Colonic mucosa (tissue), 4 donors: ENCODE measurements around the gene TBC1D9. TPM values are rescaled to one million over a fixed set of nuclear protein-coding genes. Genes with fewer than 3 reads are reported as not detected.

Experiments used
- DNase-seq: peaks from one replicate; pipeline ENCODE4 v3.0.0-alpha.2; 2020
- H3K27ac ChIP-seq: fragments of 200-600 bp; one replicate; pipeline ENCODE4 v1.8.0; 2021
- H3K27me3 ChIP-seq: fragments of 200-600 bp; one replicate; pipeline ENCODE4 v1.8.0; 2021
- H3K36me3 ChIP-seq: fragments of 200-600 bp; one replicate; pipeline ENCODE4 v1.8.0; 2021
- H3K4me1 ChIP-seq: fragments of 200-600 bp; one replicate; pipeline ENCODE4 v1.8.0; 2021; ENCODE audit warnings: mild to moderate bottlenecking
- H3K4me3 ChIP-seq: fragments of 200-600 bp; one replicate; pipeline ENCODE4 v1.8.0; 2021
- H3K9ac ChIP-seq, 2 donors: one replicate each; pipeline ENCODE4 v1.7.0; 2013; ENCODE audit warnings: control low read depth in 2 of 2, low read depth in 2 of 2, low read length in 2 of 2
- H3K9me3 ChIP-seq: fragments of 200-600 bp; one replicate; pipeline ENCODE4 v1.8.0; 2021
- intact Hi-C: fragments of 100-400 bp; cut with DNase I; formaldehyde crosslinking; loops from one replicate; pipeline ENCODE4 v1.14.1; 2022
- total RNA-seq, 2 donors: library from RNA; stranded (reverse); fragmentation: NEBNext Ultra II Directional in 1 of 2; extraction: Animal tissue kit (Norgen Biotek cat#: 25700) in 1 of 2; gene quantifications; one replicate each; pipeline ENCODE4 v1.2.1, GENCODE V29; 2021
- TF ChIP-seq, protein P1 (sequence below): fragments of 200-600 bp; IDR thresholded peaks from one replicate; pipeline ENCODE4 v1.8.0; 2022; ENCODE audit warnings: antibody characterized with exemption, mild to moderate bottlenecking
- donor health status: healthy.
- donor health status: DM: no; HTN: no; CAD: no.
- donor health status: DM: no; HTN: no; CAD: no.

Gene TBC1D9
- total RNA-seq, 2 donors from 2014 or later: 6.8 to 11.6 TPM

GRCh38 chr4:140743194-140743931 is 12.8 kb downstream of the TBC1D9 start:
- no peaks in the 10 kb centered on the region for H3K27me3 ChIP-seq
- intact Hi-C loops: no loop called here
- no peaks in the 10 kb centered on the region for H3K4me1 ChIP-seq
- H3K36me3 ChIP-seq: no peaks in the 10 kb centered on the region
- no peaks in the 10 kb centered on the region for H3K9me3 ChIP-seq
- DNase-seq: no peak
- H3K4me3 ChIP-seq: no peak overlapping the region
- no peak overlapping the region for H3K9ac ChIP-seq
- TF ChIP-seq, protein P1, sequence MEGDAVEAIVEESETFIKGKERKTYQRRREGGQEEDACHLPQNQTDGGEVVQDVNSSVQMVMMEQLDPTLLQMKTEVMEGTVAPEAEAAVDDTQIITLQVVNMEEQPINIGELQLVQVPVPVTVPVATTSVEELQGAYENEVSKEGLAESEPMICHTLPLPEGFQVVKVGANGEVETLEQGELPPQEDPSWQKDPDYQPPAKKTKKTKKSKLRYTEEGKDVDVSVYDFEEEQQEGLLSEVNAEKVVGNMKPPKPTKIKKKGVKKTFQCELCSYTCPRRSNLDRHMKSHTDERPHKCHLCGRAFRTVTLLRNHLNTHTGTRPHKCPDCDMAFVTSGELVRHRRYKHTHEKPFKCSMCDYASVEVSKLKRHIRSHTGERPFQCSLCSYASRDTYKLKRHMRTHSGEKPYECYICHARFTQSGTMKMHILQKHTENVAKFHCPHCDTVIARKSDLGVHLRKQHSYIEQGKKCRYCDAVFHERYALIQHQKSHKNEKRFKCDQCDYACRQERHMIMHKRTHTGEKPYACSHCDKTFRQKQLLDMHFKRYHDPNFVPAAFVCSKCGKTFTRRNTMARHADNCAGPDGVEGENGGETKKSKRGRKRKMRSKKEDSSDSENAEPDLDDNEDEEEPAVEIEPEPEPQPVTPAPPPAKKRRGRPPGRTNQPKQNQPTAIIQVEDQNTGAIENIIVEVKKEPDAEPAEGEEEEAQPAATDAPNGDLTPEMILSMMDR: peak; percentile 23
- peak overlapping the region; percentile 51 for H3K27ac ChIP-seq

DNA sequence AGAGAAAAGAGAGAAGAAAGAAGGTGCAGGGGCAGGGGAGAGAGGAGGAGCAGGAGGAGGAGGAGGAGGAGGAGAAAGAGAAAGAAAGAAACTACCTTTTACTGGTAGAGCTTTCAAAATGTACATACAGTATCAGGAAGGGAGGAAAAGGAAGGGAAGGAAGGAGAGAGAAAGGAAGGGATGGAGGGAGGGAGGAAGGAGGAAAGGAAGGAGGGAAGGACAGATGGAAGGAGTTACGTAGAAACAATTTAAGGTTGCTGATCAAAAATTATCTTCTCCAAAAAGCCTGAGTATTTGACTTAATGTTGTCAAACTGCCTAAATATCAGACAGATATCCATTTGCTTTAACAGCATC is 13.4 kb downstream of the TBC1D9 start:
- peak overlapping the region; percentile 51 for H3K27ac ChIP-seq
- no peaks in the 10 kb centered on the region for H3K4me1 ChIP-seq
- no peaks in the 10 kb centered on the region for H3K9me3 ChIP-seq
- no peak overlapping the region for H3K9ac ChIP-seq
- DNase-seq: no peak
- intact Hi-C loops: no loop called here
- H3K4me3 ChIP-seq: no peak overlapping the region
- no peaks in the 10 kb centered on the region for H3K27me3 ChIP-seq
- TF ChIP-seq, protein P1: no peak
- H3K36me3 ChIP-seq: no peaks in the 10 kb centered on the region

DNA sequence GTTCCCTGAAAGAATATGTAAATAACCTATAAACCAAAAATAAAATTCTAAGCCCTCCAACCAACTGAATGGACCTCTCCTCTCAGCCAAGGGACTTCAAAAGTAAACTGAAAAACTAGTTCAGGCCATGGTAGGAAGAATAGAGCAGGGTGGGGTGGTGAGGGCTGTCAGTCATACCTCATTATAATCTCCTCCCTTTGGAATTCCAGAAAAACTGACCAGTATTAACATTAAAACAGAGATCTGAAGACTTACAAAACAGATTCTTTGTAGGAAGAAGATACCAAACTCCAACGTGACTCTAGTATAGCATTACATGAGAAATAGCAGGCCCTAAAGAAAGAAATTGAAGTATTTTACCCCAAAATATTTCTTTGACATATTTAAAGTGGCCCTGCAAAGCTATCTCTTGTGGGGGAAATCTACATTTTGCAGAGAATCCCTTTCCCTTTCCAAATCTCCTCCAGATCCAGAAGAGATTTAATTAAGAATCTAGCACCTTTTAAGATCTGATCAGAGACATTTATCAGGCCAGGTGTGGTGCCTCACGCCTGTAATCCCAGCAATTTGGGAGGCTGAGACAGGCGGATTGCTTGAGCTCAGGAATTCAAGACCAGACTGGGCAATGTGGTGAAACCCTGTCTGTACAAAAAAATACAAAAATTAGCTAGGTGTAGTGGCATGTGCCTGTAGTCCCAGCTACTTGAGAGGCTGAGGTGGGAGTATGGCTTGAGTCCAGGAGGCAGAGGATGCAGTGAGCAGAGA is 15.1 kb downstream of the TBC1D9 start:
- intact Hi-C loops: no loop called here
- no peak for DNase-seq
- Histone ChIP-seq H3K4me3 (no peak overlapping the region), H3K9ac (no peak overlapping the region), H3K9me3 (no peaks in the 10 kb centered on the region), H3K4me1 (no peaks in the 10 kb centered on the region), H3K36me3 (no peaks in the 10 kb centered on the region), H3K27me3 (no peaks in the 10 kb centered on the region), H3K27ac (no peak overlapping the region)
- TF ChIP-seq, protein P1: no peak

DNA sequence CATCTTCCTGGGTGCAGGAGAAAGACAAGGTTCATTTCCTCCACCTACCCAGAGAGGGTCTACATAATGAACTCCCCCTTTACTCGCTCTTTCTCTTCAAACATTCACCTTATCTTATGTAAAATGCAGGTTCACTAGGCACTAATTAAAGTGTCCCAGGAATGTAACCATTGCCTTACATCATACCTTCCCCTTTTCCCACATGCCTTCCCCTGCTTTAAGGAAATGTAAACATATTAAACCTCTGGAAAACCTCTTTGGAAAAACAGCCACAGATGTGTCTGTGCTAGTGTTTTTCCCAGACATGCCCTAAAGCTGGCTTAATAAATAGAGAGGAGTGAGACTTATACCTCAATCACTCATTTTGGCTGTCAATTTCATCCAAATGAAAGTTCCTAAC is 15.8 kb downstream of the TBC1D9 start:
- intact Hi-C loops: no loop called here
- Histone ChIP-seq H3K9me3 (no peaks in the 10 kb centered on the region), H3K36me3 (no peaks in the 10 kb centered on the region), H3K4me3 (no peak overlapping the region), H3K4me1 (no peaks in the 10 kb centered on the region), H3K27me3 (no peaks in the 10 kb centered on the region), H3K9ac (no peak overlapping the region), H3K27ac (no peak overlapping the region)
- TF ChIP-seq, protein P1: no peak
- DNase-seq: no peak

DNA sequence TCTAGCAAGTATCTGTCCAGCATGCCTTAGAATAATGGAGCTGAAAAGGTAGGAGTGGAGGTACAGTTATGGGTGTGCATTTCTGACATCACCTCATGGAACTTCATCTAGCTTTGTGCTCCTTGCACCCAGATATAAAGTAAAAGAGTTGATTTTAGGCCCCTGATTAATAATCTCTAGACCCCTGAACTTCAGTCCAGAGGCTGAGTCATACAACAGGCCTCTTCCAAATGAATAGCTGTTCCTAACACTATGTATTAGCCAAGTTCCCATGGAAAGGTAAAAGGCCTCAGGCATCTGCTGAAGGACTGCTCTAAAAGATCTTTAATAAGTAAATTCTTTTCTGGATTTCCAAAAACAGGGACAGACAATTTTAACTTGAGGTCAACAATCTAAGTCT is 16.2 kb downstream of the TBC1D9 start:
- H3K9me3 ChIP-seq: no peaks in the 10 kb centered on the region
- no peak for DNase-seq
- no peaks in the 10 kb centered on the region for H3K27me3 ChIP-seq
- no peak overlapping the region for H3K9ac ChIP-seq
- TF ChIP-seq, protein P1: no peak
- H3K4me3 ChIP-seq: no peak overlapping the region
- no peaks in the 10 kb centered on the region for H3K36me3 ChIP-seq
- no peaks in the 10 kb centered on the region for H3K4me1 ChIP-seq
- H3K27ac ChIP-seq: no peak overlapping the region
- intact Hi-C loops: no loop called here
